DMS114 treated with DMSO at 0.1 percent for 48 hours (cell line): ENCODE measurements around the gene FRMD4A.
"Not testable (repeated sequence)": the region's sequence is repeated elsewhere in the genome, so short reads cannot be mapped to it uniquely, and the experiment has no call there.

Experiments used
- DNase-seq: peaks from one replicate; lab custom pipeline; 2025; ENCODE audit not compliant: unreplicated experiment; lab: John Stamatoyannopoulos, UW

The FRMD4A gene

GRCh38 chr10:14243221-14243620 lies 87.5 kb downstream of the FRMD4A start:
- DNase-seq: no peak

- no peak for DNase-seq
Observed at GRCh38 chr10:14241196-14241595, 89.5 kb downstream of the FRMD4A start.

DNA sequence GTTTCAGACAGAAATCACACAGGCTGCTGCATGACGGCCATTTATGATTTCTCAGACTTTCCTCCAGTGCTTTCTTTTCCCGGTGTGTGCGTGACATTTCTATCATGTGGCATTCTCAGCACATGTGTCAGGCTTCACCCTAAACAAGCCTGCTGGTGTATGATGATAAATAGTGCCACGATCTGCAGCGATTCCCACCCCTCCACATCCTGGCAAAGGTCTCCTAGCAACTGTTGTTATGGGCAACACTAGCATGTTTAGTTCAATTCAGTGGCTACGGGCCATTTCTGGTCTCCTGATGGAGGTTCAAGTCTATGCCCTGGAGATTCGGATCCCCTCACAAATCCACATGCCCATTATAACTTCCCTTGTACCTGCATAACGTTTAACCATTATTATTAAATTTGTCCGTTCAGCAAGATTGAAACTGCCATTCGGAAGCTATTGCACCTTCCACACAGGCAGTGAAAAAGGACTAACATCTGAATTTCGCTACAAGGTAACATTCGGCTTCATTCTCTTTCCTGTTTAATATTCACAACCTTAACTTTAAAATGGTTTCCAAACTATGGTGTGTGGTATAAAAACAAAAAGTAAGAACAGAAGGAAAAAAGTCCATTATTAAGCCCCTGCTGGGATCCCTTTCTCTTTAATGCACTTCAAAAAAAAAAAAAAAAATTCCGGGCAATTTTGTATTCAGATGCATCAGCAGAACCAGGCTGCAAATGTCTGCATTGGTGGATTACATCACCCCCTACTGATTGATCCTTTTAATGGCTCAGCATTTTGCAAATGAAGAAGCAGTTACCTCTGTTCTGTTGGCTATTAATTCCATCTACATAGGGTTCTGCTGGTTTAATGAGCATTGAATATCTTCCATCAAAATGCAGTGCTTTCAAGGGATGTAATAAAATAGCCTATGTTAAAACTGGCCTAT lies 90.2 kb downstream of the FRMD4A start:
- no peak for DNase-seq

DNA sequence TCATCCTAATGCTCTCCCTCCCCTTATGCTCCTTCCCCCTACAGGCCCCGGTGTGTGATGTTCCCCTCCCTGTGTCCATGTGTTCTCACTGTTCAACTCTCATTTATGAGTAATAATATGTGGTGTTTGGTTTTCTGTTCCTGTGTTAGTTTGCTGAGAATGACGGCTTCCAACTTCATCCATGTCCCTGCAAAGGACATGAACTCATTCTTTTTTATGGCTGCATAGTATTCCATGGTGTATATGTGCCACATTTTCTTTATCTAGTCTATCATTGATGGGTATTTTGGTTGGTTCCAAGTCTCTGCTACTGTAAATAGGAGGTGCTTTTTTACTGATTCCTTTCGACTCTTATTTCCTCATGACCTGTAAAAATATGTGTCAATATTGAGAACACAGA lies 92.1 kb downstream of the FRMD4A start:
- DNase-seq: not testable (repeated sequence)

- no peak for DNase-seq
Observed at GRCh38 chr10:14236341-14236740, 94.4 kb downstream of the FRMD4A start.

DNA sequence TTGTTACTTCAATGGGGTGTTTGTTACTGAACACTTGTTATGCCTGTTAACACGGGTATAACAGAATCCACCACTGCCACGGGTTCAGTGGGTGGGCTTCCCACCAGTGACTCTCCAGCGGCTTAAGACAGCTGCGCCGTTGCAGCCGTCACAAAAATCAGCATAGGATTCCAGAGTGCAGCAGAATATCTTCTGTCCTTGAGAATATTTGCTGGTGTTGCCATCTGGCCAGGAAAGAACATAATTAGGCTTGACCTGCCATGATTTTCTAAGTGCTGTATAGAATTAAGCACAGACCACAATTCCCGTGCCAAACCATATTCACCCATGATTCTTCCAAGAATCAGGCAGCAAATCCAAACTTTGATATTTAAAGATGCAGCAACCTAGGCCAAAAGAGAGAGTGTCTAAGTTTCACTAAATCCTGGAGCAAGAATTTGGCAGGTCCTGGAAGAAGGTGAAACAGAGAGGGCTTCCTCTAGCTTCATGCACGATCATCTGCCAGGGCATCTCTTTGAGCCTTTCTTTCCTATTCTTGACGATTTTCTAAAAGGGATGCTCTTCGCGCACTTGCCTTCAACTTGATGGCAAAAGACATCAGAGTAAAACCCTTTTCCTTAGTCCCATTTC lies 95.0 kb downstream of the FRMD4A start:
- no peak for DNase-seq

- no peak for DNase-seq
Observed at GRCh38 chr10:14233566-14233965, 97.2 kb downstream of the FRMD4A start.

DNA sequence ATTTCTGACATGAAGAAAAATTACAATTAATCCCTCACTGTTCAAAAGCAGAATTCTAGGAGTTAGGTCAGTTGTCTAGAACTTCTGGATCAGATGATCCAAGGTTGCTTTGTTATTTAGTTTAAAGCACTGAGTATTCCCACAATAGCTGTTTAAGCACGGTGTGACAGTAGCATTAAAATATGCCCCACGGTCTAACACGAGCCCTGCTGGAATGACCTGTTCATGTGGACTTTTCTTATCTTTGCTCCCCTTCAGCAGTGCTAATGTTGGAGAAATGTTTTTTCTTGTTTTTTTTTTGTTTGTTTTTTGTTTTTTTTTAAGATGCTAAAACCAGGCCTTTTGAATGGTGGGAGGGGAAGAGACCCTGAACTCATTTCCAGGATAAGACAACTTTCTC lies 101.9 kb downstream of the FRMD4A start:
- not testable (repeated sequence) for DNase-seq

DNA sequence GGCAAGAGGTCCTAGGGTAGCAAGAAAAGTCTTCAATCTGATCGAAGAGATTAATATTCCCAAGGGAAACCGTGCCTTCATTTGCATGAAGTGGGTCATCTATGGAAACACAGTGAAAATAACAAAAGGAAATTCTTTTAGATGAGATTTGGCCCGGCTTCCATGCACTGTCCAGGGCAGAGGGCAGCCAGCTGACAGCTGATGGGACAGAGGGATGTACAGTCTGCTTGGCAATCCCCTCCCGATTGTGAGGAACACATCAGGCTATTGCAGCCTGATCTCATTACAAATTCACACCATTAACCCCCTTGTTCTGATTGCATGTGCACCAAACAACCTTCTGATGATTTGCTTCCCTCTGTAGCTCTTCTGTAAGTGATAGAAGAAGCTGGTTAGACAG lies 105.3 kb downstream of the FRMD4A start:
- no peak for DNase-seq

DNA sequence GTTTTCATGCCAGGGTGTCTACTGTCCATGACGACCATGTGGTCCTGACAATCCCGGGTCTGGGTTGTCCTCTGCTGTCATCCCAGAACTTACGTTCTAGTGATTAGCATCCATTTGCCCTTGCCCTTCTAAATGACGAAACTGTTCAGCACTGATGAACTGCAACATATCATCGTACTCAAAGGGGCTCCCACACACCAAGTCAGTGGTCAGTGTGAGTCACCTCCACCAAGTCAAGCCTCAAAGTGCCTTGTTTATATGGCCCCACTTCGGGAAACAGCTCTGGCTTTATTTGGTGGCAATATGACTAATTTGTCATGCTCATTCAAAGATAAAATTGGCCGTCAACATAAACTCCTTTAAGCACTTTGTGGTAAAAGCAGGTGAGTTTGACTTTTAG lies 110.7 kb downstream of the FRMD4A start:
- DNase-seq: no peak

DNA sequence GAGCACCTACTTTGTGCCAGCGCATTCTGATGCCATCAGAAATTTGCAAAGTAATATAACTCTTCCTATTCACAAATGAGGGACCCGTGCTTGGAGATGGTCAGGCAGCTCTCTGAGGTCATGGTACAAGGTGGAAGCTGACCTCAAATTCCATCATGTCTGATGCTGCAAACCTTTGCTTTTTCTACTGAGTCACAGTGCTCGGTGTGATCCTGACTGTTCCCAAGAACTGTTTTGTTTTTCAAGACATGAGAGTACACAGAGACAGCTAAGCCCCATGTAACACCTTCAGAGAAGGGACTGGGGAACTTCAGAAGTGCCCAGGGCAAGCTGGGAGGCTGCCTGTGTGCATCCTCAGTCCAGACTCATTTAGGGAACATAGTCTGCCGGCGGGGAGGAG lies 111.3 kb downstream of the FRMD4A start:
- no peak for DNase-seq

- DNase-seq: no peak
Observed at GRCh38 chr10:14215641-14216040, 115.1 kb downstream of the FRMD4A start.

GRCh38 chr10:14213703-14214102 lies 117.0 kb downstream of the FRMD4A start:
- DNase-seq: not testable (repeated sequence)

GRCh38 chr10:14211610-14212009 lies 119.1 kb downstream of the FRMD4A start:
- no peak for DNase-seq

GRCh38 chr10:14208231-14208630 lies 122.5 kb downstream of the FRMD4A start:
- DNase-seq: no peak

- no peak for DNase-seq
Observed at GRCh38 chr10:14205233-14205632, 125.5 kb downstream of the FRMD4A start.

DNA sequence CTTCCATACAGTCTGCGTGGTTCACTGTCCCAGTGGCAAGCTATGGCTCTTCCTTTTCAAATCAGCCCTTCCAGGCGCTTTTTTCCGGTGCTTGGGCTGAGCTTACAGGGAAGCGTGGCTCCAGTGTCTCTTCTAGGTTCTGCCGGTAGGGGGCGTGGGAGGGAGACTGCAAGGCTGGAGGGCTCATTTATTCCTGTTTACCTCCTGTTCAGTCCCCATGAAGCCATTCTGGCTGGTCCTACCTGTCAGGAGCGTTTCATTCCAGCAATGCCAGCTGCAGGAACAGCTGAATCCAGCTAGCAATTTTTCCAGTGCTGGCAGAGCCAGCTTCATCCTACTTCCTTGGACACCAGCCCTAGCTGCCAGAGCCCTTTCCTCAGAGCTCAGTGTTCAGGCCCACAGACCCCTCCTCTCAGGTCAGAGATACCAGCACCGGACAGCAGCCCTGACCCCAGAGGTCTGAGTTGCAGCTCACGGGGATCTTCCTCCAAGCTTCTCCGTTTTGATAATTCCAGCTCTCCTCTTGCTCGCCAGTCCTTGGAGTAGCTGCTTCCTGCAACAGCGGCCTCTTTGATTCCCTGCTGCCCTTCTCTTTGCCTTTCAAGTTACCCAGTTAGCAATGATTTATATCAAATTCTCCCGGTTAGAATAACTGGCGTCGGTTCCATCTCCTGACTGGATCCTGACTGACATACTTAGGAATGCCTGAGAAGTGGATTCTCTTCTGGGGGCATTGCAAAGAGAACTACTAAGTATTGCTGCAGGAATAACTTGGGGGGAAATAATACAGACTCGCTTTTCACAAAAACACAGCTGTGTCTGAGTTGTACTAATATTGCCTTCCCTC lies 129.8 kb downstream of the FRMD4A start:
- no peak for DNase-seq

GRCh38 chr10:14199098-14199497 lies 131.6 kb downstream of the FRMD4A start:
- not testable (repeated sequence) for DNase-seq

- no peak for DNase-seq
Observed at GRCh38 chr10:14198078-14198477, 132.6 kb downstream of the FRMD4A start.

- no peak for DNase-seq
Observed at GRCh38 chr10:14196113-14196512, 134.6 kb downstream of the FRMD4A start.

DNA sequence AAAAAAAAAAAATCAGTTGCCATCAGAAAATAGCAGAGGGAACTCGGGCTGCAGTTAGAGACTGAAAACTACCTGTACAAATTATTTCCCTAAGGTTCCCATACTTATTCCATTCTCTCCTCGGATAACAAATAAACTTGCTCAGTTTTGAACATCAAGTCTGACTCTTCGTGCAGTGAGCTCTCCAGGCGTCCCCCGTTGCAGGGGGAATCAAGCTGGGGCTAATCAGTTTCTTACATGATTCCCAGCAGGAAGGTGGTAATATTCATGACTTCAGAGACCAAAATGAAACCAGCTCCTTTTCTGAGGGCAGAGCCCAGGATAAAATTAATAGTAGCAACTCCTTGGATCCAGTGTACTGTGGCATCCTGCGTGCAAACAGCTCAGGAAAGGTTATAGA lies 135.3 kb downstream of the FRMD4A start:
- no peak for DNase-seq
